GM06990 (cell line): Measurements from ENCODE around the gene SH3GLB1.

Experiments
- DNase-seq: peaks from one replicate; pipeline ENCODE4 v3.0.0-alpha.2; 2011; ENCODE audit not compliant: insufficient read length; ENCODE audit errors: extremely low read depth
- H3K27me3 ChIP-seq: replicated peaks from 2 replicates; pipeline ENCODE4 v1.6.0; 2011; ENCODE audit warnings: low read length; ENCODE audit not compliant: control insufficient read depth, insufficient read depth
- H3K36me3 ChIP-seq: 2 replicates; pipeline ENCODE4 v1.5.1; 2011; ENCODE audit warnings: low read length; ENCODE audit not compliant: control insufficient read depth, insufficient read depth
- H3K4me3 ChIP-seq: replicated peaks from 2 replicates; pipeline ENCODE4 v1.5.1; 2011; ENCODE audit warnings: low read depth, mild to moderate bottlenecking, control low read depth, low read length
- CTCF ChIP-seq: IDR thresholded peaks from 2 replicates; pipeline ENCODE4 v1.5.1; 2011; ENCODE audit warnings: low read length, control low read depth, mild to moderate bottlenecking, inconsistent platforms; ENCODE audit not compliant: insufficient read depth, poor library complexity, severe bottlenecking

Gene SH3GLB1

DNA sequence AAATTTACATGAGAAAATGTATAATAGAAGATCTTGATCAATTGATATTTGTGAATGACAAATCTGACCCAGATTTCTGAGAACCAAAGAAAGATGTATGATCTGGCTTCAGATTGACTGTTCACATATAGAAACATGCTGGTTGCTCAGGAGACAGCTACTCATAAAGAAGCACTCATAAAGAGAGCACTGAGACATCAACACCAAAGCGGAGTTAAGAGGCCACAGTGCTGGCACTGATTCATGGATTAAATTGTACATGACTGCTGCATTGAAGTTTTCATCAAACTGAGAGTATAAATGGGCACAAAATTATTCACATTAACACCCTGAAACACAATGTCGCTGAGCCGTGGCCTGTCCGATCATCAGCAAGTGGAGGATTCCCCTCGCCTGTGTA is 46.2 kb downstream of the SH3GLB1 start:
- no peak overlapping the region for H3K4me3 ChIP-seq
- H3K27me3 ChIP-seq: no peaks in the 10 kb centered on the region
- no peaks in the 10 kb centered on the region for H3K36me3 ChIP-seq
- no peak for TF ChIP-seq CTCF
- DNase-seq: no peak

GRCh38 chr1:86751923-86752322 is 47.5 kb downstream of the SH3GLB1 start:
- no peaks in the 10 kb centered on the region for H3K36me3 ChIP-seq
- no peak for TF ChIP-seq CTCF
- H3K4me3 ChIP-seq: no peak overlapping the region
- no peaks in the 10 kb centered on the region for H3K27me3 ChIP-seq
- DNase-seq: no peak

DNA sequence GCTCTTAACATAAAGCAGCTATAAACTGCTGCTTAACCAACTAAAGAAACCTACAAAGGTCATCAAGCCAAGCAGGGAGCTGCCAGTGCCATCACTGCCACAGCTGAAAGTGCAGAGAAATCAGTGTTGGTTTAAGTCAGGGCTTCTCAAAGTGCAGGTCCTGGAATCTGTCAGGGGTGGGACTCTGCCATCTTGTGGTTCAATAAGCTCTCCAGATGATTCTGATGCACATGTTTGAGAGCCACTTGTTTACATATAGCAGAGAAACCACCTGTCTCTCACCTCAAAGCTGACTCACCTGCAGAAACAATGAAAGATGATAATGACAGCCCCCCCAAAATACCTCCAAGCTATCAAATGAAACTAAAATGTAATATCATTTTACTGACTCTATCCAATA is 49.3 kb downstream of the SH3GLB1 start:
- H3K27me3 ChIP-seq: no peaks in the 10 kb centered on the region; the same call in 1 of the 2 replicates
- H3K4me3 ChIP-seq: no peak overlapping the region
- H3K36me3 ChIP-seq: no peaks in the 10 kb centered on the region
- no peak for DNase-seq
- peak; percentile 22 for TF ChIP-seq CTCF

GRCh38 chr1:86754265-86754974 is 50.0 kb downstream of the SH3GLB1 start:
- no peak for DNase-seq
- Histone ChIP-seq H3K27me3 (no peaks in the 10 kb centered on the region; the same call in 1 of the 2 replicates), H3K4me3 (no peak overlapping the region), H3K36me3 (no peaks in the 10 kb centered on the region)
- TF ChIP-seq CTCF: no peak

DNA sequence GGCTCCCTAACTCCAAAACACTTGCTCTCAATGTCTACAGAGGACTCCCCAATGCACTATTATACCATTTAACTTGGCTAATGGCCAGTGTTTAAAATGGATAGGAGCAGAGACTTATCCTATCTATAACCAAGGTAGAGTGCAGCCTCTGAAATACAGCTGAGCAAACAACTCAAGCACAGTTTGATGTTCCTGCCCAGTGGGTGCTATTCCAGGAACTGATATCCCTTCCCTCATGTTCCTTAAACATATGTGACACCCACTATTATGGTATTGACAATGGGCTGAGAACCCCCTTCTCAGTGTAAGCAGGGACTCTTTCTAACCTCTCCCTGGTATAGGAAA is 51.7 kb downstream of the SH3GLB1 start:
- no peak for TF ChIP-seq CTCF
- DNase-seq: no peak
- H3K4me3 ChIP-seq: no peak overlapping the region
- H3K36me3 ChIP-seq: no peaks in the 10 kb centered on the region
- H3K27me3 ChIP-seq: no peaks in the 10 kb centered on the region; the same call in 1 of the 2 replicates

DNA sequence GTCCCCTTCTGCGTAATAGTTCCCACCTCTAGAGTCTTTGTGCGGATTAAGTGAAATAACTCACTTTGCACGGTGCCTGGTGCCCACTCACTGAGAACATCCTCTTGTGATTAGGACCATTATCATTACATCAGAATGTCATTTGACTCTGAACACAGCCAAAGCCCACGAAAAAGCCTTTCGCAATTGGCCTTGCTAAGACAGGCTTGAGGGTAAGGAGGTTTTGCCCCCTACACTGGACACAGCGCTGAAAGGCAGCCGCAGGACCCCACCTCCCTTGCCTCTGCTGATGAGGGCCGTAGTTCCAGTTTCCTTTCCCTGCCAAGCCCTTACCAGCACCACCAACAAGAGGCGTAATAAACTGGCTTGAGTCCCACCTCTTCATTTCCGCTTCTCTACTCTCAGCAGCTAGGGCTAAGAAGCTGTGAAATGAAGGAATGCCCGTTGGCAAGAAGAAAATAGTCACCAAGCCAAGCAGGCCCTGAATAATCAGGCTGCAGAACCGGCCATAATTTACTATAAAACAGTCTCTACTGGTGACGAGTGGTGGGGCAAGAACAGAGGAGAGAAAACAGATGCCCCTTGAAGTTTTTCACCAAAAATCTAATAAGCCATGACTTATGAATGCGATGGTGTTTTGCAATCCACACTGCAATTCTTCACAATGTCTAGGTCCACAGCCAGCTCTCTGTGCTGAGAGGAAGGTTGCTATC is 53.1 kb downstream of the SH3GLB1 start:
- DNase-seq: no peak
- no peaks in the 10 kb centered on the region for H3K36me3 ChIP-seq
- no peaks in the 10 kb centered on the region; the same call in 1 of the 2 replicates for H3K27me3 ChIP-seq
- no peak overlapping the region for H3K4me3 ChIP-seq
- no peak for TF ChIP-seq CTCF
